ENCODE measurements around the gene IGBP1. TPM values are rescaled to one million over a fixed set of nuclear protein-coding genes. Genes with fewer than 3 reads are reported as not detected.

The IGBP1 gene
- total and polyA plus RNA-seq, 9 of the 15 experiments (the other 6 are each of a cell fraction or from before 2014, with no cell fraction given) = 36.6 to 91.5 (median 52.8) TPM

GRCh38 chrX:70208479-70208878 lies 75.2 kb downstream of the IGBP1 start:
- ChIA-PET CTCF (ENCODE audit: low intra/inter-chr PET ratio) (no interaction called here), POLR2A (no interaction called here)
- no peaks in the 10 kb centered on the region for H3K9me1 ChIP-seq (ENCODE audit: control insufficient read depth, insufficient read depth, low read length)
- H3K9me3 ChIP-seq (replicated peaks; ENCODE audit: control insufficient read depth, insufficient read depth, low read depth, low read length) = no peaks in the 10 kb centered on the region
- no peaks in the 10 kb centered on the region for H3K4me1 ChIP-seq (replicated peaks in 1 of 2; ENCODE audit: control insufficient read depth in 2 of 2, insufficient read depth in 2 of 2, low read length in 2 of 2)
- H3K4me2 ChIP-seq (ENCODE audit: insufficient read depth, low read length) = no peak overlapping the region
- H3K27ac ChIP-seq (ENCODE audit: extremely low read depth, low read depth, low read length) = no peak overlapping the region
- FAIRE-seq = no peak
- BruUV-seq (replicated peaks) = no TSS peak
- H4K20me1 ChIP-seq (replicated peaks; ENCODE audit: control insufficient read depth, insufficient read depth, low read length) = no peaks in the 10 kb centered on the region
- no peak for DNase-seq (ENCODE audit: extremely low read depth in 1 of 4, low spot score in 3 of 4)
- in situ Hi-C loops (cut with MboI) = no loop called here
- no peaks in the 10 kb centered on the region; a peak in 1 of 5 replicates for H3K27me3 ChIP-seq (ENCODE audit: control insufficient read depth in 2 of 2, insufficient read depth in 2 of 2, low read length in 2 of 2)
- no peak for ATAC-seq
- H3K36me3 ChIP-seq (ENCODE audit: control insufficient read depth, insufficient read depth, low read length) = no peaks in the 10 kb centered on the region
- no peaks in the 10 kb centered on the region for H3K79me2 ChIP-seq (ENCODE audit: control insufficient read depth, insufficient read depth, low read length)
- intact Hi-C loops (cut with micrococcal nuclease) = no loop called here
- H3K9ac ChIP-seq (ENCODE audit: insufficient read depth in 1 of 2, low read depth in 2 of 2, low read length in 2 of 2) = no peak overlapping the region
- H2AFZ ChIP-seq (ENCODE audit: low read depth, low read length) = no peak overlapping the region
- H3K4me3 ChIP-seq = no peak overlapping the region
- TF ChIP-seq THRA (IDR thresholded peaks at IDR 0.05) (no peak), NRF1 (conservative IDR thresholded peaks at IDR 0.05 in 1 of 2, IDR thresholded peaks at IDR 0.05 in 1 of 2) (no peak), ZNF274 (IDR thresholded peaks at IDR 0.05; ENCODE audit: borderline replicate concordance, low read depth, low read length) (no peak), REST (IDR thresholded peaks at IDR 0.05; ENCODE audit: borderline replicate concordance) (no peak), REST (CRISPR knock-in tag; IDR thresholded peaks at IDR 0.05; ENCODE audit: low read depth) (no peak), POU5F1 (IDR thresholded peaks at IDR 0.05; ENCODE audit: borderline replicate concordance, low read depth, low read length, partially characterized antibody) (no peak), LCOR (CRISPR knock-in tag; IDR thresholded peaks at IDR 0.05) (no peak), CHD2 (IDR thresholded peaks at IDR 0.05; ENCODE audit: low read depth, low read length) (no peak), PPARD (CRISPR knock-in tag; IDR thresholded peaks at IDR 0.05) (no peak), NELFE (IDR thresholded peaks at IDR 0.05; ENCODE audit: insufficient read depth, insufficient read length) (no peak), DEAF1 (CRISPR knock-in tag; IDR thresholded peaks at IDR 0.05) (no peak), TFAP4 (CRISPR knock-in tag; IDR thresholded peaks at IDR 0.05; ENCODE audit: borderline replicate concordance) (no peak)

Measured in K562 (cell line).